HG03521 (cell line): ENCODE data around the gene COL26A1.

Experiments used
- ATAC-seq: cut with Tn5 transposase; IDR thresholded peaks from one replicate; pipeline ENCODE4 v1.9.1; 2021; ENCODE audit warnings: mild to moderate bottlenecking, moderate library complexity; ENCODE audit not compliant: unreplicated experiment

COL26A1 gene

GRCh38 chr7:101368422-101369165, 5.9 kb downstream of the COL26A1 start:
- ATAC-seq, result no peak

- ATAC-seq, result no peak
Observed at GRCh38 chr7:101370836-101371235, 8.2 kb downstream of the COL26A1 start.

GRCh38 chr7:101373812-101374614, 11.3 kb downstream of the COL26A1 start:
- ATAC-seq, result no peak

- ATAC-seq, result no peak
Observed at GRCh38 chr7:101374990-101375389, 12.3 kb downstream of the COL26A1 start.

GRCh38 chr7:101376601-101377000, 13.9 kb downstream of the COL26A1 start:
- no peak for ATAC-seq

- ATAC-seq, result no peak
Observed at GRCh38 chr7:101377189-101377736, 14.6 kb downstream of the COL26A1 start.

GRCh38 chr7:101378751-101379174, 16.1 kb downstream of the COL26A1 start:
- no peak for ATAC-seq

- no peak for ATAC-seq
Observed at GRCh38 chr7:101379302-101379701, 16.6 kb downstream of the COL26A1 start.

- no peak for ATAC-seq
Observed at GRCh38 chr7:101381549-101382111, 19.0 kb downstream of the COL26A1 start.

GRCh38 chr7:101382937-101383336, 20.3 kb downstream of the COL26A1 start:
- ATAC-seq, result no peak

GRCh38 chr7:101386177-101386557, 23.5 kb downstream of the COL26A1 start:
- no peak for ATAC-seq

GRCh38 chr7:101386558-101387231, 24.0 kb downstream of the COL26A1 start:
- ATAC-seq, result no peak

GRCh38 chr7:101390901-101391301, 28.2 kb downstream of the COL26A1 start:
- peak; percentile 82 for ATAC-seq

- ATAC-seq, result no peak
Observed at GRCh38 chr7:101391991-101392390, 29.3 kb downstream of the COL26A1 start.

GRCh38 chr7:101393865-101394264, 31.2 kb downstream of the COL26A1 start:
- ATAC-seq, result no peak

- ATAC-seq, result no peak
Observed at GRCh38 chr7:101395376-101395775, 32.7 kb downstream of the COL26A1 start.

- no peak for ATAC-seq
Observed at GRCh38 chr7:101397243-101397642, 34.6 kb downstream of the COL26A1 start.

GRCh38 chr7:101397770-101398324, 35.2 kb downstream of the COL26A1 start:
- ATAC-seq, result no peak

GRCh38 chr7:101398396-101399289, 36.0 kb downstream of the COL26A1 start:
- ATAC-seq, result no peak

- ATAC-seq, result no peak
Observed at GRCh38 chr7:101399759-101400158, 37.1 kb downstream of the COL26A1 start.
